Panc1 (cell line): ENCODE data around the gene CDIP1.

Source experiments
- POLR2AphosphoS5 ChIP-seq: IDR thresholded peaks from 2 replicates; pipeline ENCODE4 v1.6.1; 2012; ENCODE audit warnings: mild to moderate bottlenecking, low read depth, low read length, moderate library complexity
- TF ChIP-seq, protein P1 (sequence below): fragments of 450-650 bp; IDR thresholded peaks from 2 replicates; pipeline ENCODE4 v1.5.1; 2017; ENCODE audit warnings: mild to moderate bottlenecking
- TF ChIP-seq, protein P2 (sequence below), 2 experiments: IDR thresholded peaks; 2 replicates each; pipeline ENCODE4 v1.6.1; 2011 to 2012; ENCODE audit warnings: low read depth in 2 of 2, control low read depth in 1 of 2, low read length in 1 of 2, mild to moderate bottlenecking in 1 of 2, moderate library complexity in 1 of 2; ENCODE audit not compliant: insufficient read depth in 1 of 2

DNA sequence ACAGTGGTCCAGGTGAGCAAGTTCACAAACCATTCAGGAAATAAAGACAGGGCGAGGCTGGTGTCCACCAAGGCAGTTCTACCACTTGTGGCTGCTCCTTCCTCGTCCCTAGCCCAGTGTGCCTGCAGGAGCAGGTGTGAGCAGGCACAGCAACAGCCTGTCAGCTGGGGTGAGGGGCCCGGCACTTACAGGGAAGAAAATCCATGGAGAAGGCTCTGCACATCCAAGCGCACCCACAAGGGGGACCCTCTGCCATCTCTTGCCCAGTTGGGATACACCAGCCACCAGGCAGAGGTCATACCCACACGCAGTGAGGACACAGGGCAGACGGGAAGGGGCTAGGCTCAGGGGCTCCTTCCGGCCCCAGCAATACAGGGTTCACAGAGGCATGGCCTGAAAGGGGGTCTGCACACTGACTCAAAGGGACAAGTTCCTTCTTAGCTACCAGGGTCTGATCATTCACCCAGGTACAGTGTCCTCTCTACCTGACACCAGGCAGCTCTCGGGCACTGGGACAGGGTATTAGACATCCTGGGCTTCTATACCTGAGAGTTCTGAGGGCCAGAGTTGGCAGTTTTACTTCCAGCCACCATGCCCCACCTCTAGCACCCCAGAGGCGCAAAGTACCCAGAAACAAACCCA lies 27.0 kb downstream of the CDIP1 start:
- TF ChIP-seq, protein P1, sequence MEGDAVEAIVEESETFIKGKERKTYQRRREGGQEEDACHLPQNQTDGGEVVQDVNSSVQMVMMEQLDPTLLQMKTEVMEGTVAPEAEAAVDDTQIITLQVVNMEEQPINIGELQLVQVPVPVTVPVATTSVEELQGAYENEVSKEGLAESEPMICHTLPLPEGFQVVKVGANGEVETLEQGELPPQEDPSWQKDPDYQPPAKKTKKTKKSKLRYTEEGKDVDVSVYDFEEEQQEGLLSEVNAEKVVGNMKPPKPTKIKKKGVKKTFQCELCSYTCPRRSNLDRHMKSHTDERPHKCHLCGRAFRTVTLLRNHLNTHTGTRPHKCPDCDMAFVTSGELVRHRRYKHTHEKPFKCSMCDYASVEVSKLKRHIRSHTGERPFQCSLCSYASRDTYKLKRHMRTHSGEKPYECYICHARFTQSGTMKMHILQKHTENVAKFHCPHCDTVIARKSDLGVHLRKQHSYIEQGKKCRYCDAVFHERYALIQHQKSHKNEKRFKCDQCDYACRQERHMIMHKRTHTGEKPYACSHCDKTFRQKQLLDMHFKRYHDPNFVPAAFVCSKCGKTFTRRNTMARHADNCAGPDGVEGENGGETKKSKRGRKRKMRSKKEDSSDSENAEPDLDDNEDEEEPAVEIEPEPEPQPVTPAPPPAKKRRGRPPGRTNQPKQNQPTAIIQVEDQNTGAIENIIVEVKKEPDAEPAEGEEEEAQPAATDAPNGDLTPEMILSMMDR: peak; percentile 81
- no peak for TF ChIP-seq POLR2AphosphoS5
- TF ChIP-seq, protein P2, sequence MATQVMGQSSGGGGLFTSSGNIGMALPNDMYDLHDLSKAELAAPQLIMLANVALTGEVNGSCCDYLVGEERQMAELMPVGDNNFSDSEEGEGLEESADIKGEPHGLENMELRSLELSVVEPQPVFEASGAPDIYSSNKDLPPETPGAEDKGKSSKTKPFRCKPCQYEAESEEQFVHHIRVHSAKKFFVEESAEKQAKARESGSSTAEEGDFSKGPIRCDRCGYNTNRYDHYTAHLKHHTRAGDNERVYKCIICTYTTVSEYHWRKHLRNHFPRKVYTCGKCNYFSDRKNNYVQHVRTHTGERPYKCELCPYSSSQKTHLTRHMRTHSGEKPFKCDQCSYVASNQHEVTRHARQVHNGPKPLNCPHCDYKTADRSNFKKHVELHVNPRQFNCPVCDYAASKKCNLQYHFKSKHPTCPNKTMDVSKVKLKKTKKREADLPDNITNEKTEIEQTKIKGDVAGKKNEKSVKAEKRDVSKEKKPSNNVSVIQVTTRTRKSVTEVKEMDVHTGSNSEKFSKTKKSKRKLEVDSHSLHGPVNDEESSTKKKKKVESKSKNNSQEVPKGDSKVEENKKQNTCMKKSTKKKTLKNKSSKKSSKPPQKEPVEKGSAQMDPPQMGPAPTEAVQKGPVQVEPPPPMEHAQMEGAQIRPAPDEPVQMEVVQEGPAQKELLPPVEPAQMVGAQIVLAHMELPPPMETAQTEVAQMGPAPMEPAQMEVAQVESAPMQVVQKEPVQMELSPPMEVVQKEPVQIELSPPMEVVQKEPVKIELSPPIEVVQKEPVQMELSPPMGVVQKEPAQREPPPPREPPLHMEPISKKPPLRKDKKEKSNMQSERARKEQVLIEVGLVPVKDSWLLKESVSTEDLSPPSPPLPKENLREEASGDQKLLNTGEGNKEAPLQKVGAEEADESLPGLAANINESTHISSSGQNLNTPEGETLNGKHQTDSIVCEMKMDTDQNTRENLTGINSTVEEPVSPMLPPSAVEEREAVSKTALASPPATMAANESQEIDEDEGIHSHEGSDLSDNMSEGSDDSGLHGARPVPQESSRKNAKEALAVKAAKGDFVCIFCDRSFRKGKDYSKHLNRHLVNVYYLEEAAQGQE (IDR thresholded peaks at IDR 0.05; ENCODE audit: insufficient read depth in 1 of 2, low read depth in 2 of 2, low read length in 1 of 2): no peak
